Eye (tissue), 1 donor: ENCODE data around the gene IRS2.

Source experiments
- DNase-seq: peaks from one replicate; pipeline ENCODE4 v3.0.0-alpha.2; 2015

IRS2 gene

GRCh38 chr13:109804654-109805053, 18.3 kb upstream of the IRS2 start:
- DNase-seq, result no peak

GRCh38 chr13:109803825-109804224, 17.4 kb upstream of the IRS2 start:
- DNase-seq, result no peak

GRCh38 chr13:109802936-109803335, 16.6 kb upstream of the IRS2 start:
- DNase-seq, result no peak

- no peak for DNase-seq
Measured at GRCh38 chr13:109795011-109795410, 8.6 kb upstream of the IRS2 start.

- DNase-seq, result no peak
Measured at GRCh38 chr13:109794095-109794494, 7.7 kb upstream of the IRS2 start.

- DNase-seq, result no peak
Measured at GRCh38 chr13:109792416-109793059, 6.2 kb upstream of the IRS2 start.

- peak; percentile 59 for DNase-seq
Measured at GRCh38 chr13:109790942-109791605, 4.7 kb upstream of the IRS2 start.

GRCh38 chr13:109790086-109790485, 3.7 kb upstream of the IRS2 start:
- no peak for DNase-seq

GRCh38 chr13:109789262-109789661, 2.9 kb upstream of the IRS2 start:
- DNase-seq, result no peak

- DNase-seq, result no peak
Measured at GRCh38 chr13:109788372-109789111, 2.2 kb upstream of the IRS2 start.

- peak; percentile 85 for DNase-seq
Measured at GRCh38 chr13:109787135-109787954, 962 bp upstream of the IRS2 start.

- no peak for DNase-seq
Measured at GRCh38 chr13:109785892-109786450, 412 bp downstream of the IRS2 start.

GRCh38 chr13:109785141-109785891, 1.1 kb downstream of the IRS2 start:
- peak; percentile 81 for DNase-seq

GRCh38 chr13:109784590-109785140, 1.7 kb downstream of the IRS2 start:
- peak; percentile 93 for DNase-seq

GRCh38 chr13:109783815-109784589, 2.4 kb downstream of the IRS2 start:
- DNase-seq, result no peak

GRCh38 chr13:109783447-109783814, 3.0 kb downstream of the IRS2 start:
- DNase-seq, result no peak

GRCh38 chr13:109782823-109783431, 3.5 kb downstream of the IRS2 start:
- DNase-seq, result no peak

GRCh38 chr13:109782066-109782822, 4.1 kb downstream of the IRS2 start:
- DNase-seq, result no peak

- peak; percentile 33 for DNase-seq
Measured at GRCh38 chr13:109781384-109782065, 4.9 kb downstream of the IRS2 start.
